ENCODE results near the gene ZNF425. TPM values are rescaled to one million over a fixed set of nuclear protein-coding genes. Genes with fewer than 3 reads are reported as not detected.
"Not testable (repeated sequence)": the region's sequence is repeated elsewhere in the genome, so short reads cannot be mapped to it uniquely, and the experiment has no call there.

ZNF425 gene
- total and polyA plus RNA-seq, 11 donors: 0.21 to 1.6 (median 0.91) TPM

DNA sequence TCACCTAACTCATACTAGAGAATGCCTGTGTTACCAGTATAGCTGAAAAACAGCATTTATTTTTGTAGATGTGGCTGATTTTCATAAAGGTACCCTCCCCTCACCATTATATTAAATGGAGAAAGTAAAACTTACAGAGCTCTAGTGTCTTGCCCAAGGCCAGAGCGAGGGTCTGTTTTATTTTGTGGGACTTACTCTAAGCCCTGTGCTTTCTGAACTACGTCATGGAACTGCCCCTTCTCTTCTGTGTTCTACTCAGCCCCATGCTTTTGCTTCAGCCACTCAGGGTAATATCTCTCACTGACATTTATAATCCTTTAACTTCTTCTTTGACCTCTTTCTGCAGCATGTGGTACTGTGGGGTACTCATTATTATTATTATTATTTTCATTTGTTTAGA lies 25.3 kb downstream of the ZNF425 start:
- no peak for DNase-seq
- no peak for TF ChIP-seq POLR2A (IDR thresholded peaks at IDR 0.05)
- TF ChIP-seq, protein P1, sequence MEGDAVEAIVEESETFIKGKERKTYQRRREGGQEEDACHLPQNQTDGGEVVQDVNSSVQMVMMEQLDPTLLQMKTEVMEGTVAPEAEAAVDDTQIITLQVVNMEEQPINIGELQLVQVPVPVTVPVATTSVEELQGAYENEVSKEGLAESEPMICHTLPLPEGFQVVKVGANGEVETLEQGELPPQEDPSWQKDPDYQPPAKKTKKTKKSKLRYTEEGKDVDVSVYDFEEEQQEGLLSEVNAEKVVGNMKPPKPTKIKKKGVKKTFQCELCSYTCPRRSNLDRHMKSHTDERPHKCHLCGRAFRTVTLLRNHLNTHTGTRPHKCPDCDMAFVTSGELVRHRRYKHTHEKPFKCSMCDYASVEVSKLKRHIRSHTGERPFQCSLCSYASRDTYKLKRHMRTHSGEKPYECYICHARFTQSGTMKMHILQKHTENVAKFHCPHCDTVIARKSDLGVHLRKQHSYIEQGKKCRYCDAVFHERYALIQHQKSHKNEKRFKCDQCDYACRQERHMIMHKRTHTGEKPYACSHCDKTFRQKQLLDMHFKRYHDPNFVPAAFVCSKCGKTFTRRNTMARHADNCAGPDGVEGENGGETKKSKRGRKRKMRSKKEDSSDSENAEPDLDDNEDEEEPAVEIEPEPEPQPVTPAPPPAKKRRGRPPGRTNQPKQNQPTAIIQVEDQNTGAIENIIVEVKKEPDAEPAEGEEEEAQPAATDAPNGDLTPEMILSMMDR (IDR thresholded peaks at IDR 0.05): no peak
- Histone ChIP-seq H3K27ac (no peak overlapping the region), H3K9me3 (no peaks in the 10 kb centered on the region), H3K27me3 (no peaks in the 10 kb centered on the region), H3K4me1 (no peaks in the 10 kb centered on the region), H3K4me3 (no peak overlapping the region), H3K36me3 (peaks cover 0 to 3% (median 0%) of the 10 kb centered on the region in 9 donors)
- 92 to 96% (median 93%) methylated on average over 2 of the region's 2 CpGs for WGBS, 4 donors
- no peak for ATAC-seq
- intact Hi-C loops (cut with DNase I): no loop called here

DNA sequence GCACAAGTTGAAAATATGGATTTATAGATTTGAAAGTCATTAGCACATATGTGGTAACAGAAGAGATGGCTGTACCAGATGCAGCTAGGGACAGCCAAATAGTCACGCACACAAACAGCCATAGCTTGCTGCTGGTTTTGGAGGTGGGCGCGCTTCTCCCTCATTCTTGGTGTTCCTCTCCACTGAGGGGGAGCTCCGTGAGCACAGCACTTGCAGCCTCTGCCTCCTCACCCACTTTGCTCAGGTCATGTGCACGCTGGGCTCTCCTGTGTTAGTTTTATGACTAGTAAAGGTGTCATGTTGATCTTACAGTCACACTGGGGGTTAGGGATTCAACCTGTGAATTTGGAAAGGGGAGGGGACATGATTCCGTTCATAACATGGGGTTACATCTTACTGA lies 27.1 kb downstream of the ZNF425 start:
- TF ChIP-seq, protein P1 (IDR thresholded peaks at IDR 0.05): no peak
- no peak for TF ChIP-seq POLR2A (IDR thresholded peaks at IDR 0.05)
- DNase-seq: no peak
- H3K4me1 ChIP-seq: no peaks in the 10 kb centered on the region
- H3K27ac ChIP-seq: no peak overlapping the region
- intact Hi-C loops (cut with DNase I): no loop called here
- H3K9me3 ChIP-seq: no peaks in the 10 kb centered on the region
- H3K36me3 ChIP-seq: no peaks in the 10 kb centered on the region
- H3K4me3 ChIP-seq: no peak overlapping the region
- no peak for ATAC-seq
- no peaks in the 10 kb centered on the region for H3K27me3 ChIP-seq
- 62 to 87% (median 85%) methylated on average over 6 of the region's 6 CpGs for WGBS, 4 donors

DNA sequence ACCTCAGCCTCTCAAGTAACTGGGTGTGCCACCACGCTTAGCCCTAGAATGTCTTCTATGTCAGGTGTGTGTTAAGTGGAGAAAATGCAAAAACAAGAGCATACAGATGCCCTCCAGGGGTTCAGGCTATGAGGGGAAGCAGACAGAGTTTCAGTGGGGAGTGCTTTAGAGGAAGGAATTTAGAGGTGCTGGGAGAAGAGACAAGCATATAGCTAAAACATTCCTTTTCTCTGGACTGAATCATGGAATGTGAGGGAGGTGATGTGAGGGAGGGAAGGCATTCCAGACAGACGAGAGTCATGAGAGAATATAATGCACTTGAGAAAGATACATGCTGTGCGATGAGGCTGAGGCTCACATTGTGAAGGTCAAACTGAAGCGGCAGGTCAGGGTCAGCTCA lies 29.0 kb downstream of the ZNF425 start:
- Histone ChIP-seq H3K4me1 (peaks cover 0 to 2% (median under 1%) of the 10 kb centered on the region in 12 donors), H3K27me3 (no peaks in the 10 kb centered on the region), H3K36me3 (no peaks in the 10 kb centered on the region), H3K9me3 (no peaks in the 10 kb centered on the region), H3K27ac (no peak overlapping the region), H3K4me3 (no peak overlapping the region)
- intact Hi-C loops (cut with DNase I): no loop called here
- TF ChIP-seq POLR2A (IDR thresholded peaks at IDR 0.05): no peak
- TF ChIP-seq, protein P1 (IDR thresholded peaks at IDR 0.05): no peak
- DNase-seq (no peak), ATAC-seq (no peak)
- WGBS, 4 donors: 53 to 75% (median 70%) methylated on average over 4 of the region's 4 CpGs

DNA sequence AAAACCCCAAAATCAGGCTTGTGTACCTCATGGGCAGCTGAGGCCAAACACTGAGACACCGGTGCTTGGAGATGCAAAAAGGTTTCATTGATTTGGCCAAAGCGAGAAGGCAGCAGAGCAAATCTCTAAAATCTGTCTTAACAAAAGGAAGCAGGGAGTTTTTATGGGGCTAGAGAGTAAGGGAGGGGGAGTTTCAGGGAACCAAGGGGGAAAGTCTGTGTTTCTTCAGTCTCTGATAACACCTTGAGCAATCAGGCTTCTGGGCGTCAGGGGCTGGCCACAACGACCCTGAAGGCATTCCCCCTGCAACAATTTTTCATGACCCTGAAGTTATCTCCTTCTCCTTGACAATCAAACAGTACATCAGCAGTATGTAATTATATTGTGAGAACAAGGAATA lies 32.9 kb downstream of the ZNF425 start:
- WGBS, 4 donors: 59 to 75% (median 68%) methylated on average over 4 of the region's 4 CpGs
- H3K4me3 ChIP-seq: no peak overlapping the region
- intact Hi-C loops (cut with DNase I): loop anchor here in 4 of 10 donors (5.0 kb wide), 4 partner anchors 34 to 396 kb away; partner anchors contain the start of genes ZNF425 (in 2 of the 4), CUL1 (in 1 of the 4) and PDIA4 (in 1 of the 4)
- DNase-seq (no peak), ATAC-seq (no peak)
- no peaks in the 10 kb centered on the region for H3K27me3 ChIP-seq
- H3K9me3 ChIP-seq: no peaks in the 10 kb centered on the region
- TF ChIP-seq, protein P1 (IDR thresholded peaks at IDR 0.05): no peak
- TF ChIP-seq POLR2A (IDR thresholded peaks at IDR 0.05): no peak
- H3K36me3 ChIP-seq: no peaks in the 10 kb centered on the region
- peaks cover 0 to 27% (median 11%) of the 10 kb centered on the region in 12 donors for H3K4me1 ChIP-seq
- no peak overlapping the region for H3K27ac ChIP-seq

DNA sequence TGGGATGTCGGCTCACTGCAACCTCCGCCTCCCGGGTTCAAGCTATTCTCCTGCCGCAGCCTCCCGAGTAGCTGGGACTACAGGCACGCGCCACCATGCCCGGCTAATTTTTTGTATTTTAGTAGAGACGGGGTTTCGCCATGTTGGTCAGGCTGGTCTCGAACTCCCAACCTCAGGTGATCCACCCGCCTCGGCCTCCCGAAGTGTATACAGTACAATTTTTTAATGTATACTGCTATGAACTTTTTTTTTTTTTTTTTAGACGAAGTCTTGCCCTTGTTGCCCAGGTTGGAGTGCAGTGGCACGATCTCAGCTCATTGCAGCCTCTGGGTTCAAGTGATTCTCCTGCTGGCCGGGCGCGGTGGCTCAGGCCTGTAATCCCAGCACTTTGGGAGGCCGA lies 33.9 kb downstream of the ZNF425 start:
- H3K9me3 ChIP-seq, DNase-seq, H3K36me3 ChIP-seq, ATAC-seq, H3K27me3 ChIP-seq: not testable (repeated sequence)
- Histone ChIP-seq H3K27ac (peak overlapping the region in 7 of 12 donors; percentile 96 to 100 (median 99)), H3K4me1 (peaks cover 0 to 30% (median 11%) of the 10 kb centered on the region in 12 donors), H3K4me3 (peak overlapping the region in 4 of 12 donors; percentile 80 to 97 (median 89))
- intact Hi-C loops (cut with DNase I): loop anchor here in 4 of 10 donors (5.0 kb wide), 4 partner anchors 35 to 395 kb away; partner anchors contain the start of genes ZNF425 (in 2 of the 4), CUL1 (in 1 of the 4) and PDIA4 (in 1 of the 4)
- 94 to 97% (median 97%) methylated on average over 20 of the region's 20 CpGs for WGBS, 4 donors

Measured in heart left ventricle (tissue), 16 donors.